NCI-H526 (cell line): Measurements from ENCODE around the gene MGMT.

Source experiments
- DNase-seq, 2 experiments: peaks; one replicate each; lab custom pipeline; 2025; lab: John Stamatoyannopoulos, UW

The MGMT gene

GRCh38 chr10:129799942-129800341 lies 332.9 kb downstream of the MGMT start:
- no peak for DNase-seq

- no peak for DNase-seq
These were observed 333.8 kb downstream of the MGMT start for GRCh38 chr10:129800796-129801340.

GRCh38 chr10:129807211-129807610 lies 340.2 kb downstream of the MGMT start:
- DNase-seq: no peak

- DNase-seq: no peak
These were observed 341.3 kb downstream of the MGMT start for GRCh38 chr10:129808092-129808983.

- no peak for DNase-seq
These were observed 342.4 kb downstream of the MGMT start for GRCh38 chr10:129809431-129809830.

GRCh38 chr10:129809841-129810240 lies 342.8 kb downstream of the MGMT start:
- no peak for DNase-seq

- DNase-seq: no peak
These were observed 344.2 kb downstream of the MGMT start for GRCh38 chr10:129811208-129811607.

GRCh38 chr10:129812398-129812797 lies 345.4 kb downstream of the MGMT start:
- no peak for DNase-seq

- DNase-seq: no peak
These were observed 347.9 kb downstream of the MGMT start for GRCh38 chr10:129814681-129815646.

- DNase-seq: no peak
These were observed 349.0 kb downstream of the MGMT start for GRCh38 chr10:129815898-129816655.

- DNase-seq: no peak
These were observed 349.6 kb downstream of the MGMT start for GRCh38 chr10:129816656-129817045.
